Stimulated activated CD4-positive, alpha-beta T cell treated with anti-CD3 and anti-CD28 coated beads, Interleukin-15, amount 100 ng/mL, for 1 hour (primary cell): Measurements from ENCODE around the gene DYSF.

Source experiments
- DNase-seq, 2 donors: peaks; one replicate each; pipeline ENCODE4 v3.0.0-alpha.2; 2020; ENCODE audit warnings: low read depth in 1 of 2, low spot score in 1 of 2

Gene DYSF

GRCh38 chr2:71611781-71612527 lies 158.6 kb downstream of the DYSF start:
- no peak for DNase-seq

DNA sequence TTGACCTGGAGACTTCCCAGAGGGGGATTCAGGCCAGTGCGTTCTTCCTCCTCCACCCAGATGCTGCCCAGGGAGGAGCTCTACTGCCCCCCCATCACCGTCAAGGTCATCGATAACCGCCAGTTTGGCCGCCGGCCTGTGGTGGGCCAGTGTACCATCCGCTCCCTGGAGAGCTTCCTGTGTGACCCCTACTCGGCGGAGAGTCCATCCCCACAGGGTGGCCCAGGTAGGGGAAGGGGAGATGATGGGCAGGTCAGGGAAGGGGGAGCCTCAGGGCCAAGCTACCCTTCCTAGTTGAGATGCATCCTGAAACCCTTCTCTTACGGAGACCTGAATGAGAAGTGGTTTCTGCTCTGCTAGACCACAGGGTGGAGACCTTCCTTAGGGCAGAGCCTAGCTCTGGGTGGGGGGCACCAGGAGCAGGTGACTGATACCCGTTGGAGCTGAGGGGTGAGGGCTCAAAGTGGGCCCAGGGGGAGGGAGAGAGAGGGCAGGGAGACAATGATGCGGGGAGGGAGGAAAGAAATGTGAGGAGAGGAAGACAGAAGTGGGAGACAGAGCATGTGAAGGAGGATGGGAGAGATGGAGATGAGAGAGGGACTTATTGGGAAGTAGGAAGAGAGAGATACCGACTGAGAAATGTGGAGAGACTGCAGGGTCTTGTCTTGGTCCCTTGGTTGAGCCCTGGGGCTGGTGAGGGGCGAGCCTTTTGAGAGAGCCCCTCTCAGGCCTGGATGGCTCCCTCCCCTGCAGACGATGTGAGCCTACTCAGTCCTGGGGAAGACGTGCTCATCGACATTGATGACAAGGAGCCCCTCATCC lies 159.4 kb downstream of the DYSF start:
- no peak for DNase-seq

- no peak for DNase-seq
These were observed 160.1 kb downstream of the DYSF start for GRCh38 chr2:71613403-71613952.

GRCh38 chr2:71613953-71614925 lies 160.9 kb downstream of the DYSF start:
- no peak for DNase-seq

GRCh38 chr2:71614976-71615766 lies 161.8 kb downstream of the DYSF start:
- DNase-seq: no peak

DNA sequence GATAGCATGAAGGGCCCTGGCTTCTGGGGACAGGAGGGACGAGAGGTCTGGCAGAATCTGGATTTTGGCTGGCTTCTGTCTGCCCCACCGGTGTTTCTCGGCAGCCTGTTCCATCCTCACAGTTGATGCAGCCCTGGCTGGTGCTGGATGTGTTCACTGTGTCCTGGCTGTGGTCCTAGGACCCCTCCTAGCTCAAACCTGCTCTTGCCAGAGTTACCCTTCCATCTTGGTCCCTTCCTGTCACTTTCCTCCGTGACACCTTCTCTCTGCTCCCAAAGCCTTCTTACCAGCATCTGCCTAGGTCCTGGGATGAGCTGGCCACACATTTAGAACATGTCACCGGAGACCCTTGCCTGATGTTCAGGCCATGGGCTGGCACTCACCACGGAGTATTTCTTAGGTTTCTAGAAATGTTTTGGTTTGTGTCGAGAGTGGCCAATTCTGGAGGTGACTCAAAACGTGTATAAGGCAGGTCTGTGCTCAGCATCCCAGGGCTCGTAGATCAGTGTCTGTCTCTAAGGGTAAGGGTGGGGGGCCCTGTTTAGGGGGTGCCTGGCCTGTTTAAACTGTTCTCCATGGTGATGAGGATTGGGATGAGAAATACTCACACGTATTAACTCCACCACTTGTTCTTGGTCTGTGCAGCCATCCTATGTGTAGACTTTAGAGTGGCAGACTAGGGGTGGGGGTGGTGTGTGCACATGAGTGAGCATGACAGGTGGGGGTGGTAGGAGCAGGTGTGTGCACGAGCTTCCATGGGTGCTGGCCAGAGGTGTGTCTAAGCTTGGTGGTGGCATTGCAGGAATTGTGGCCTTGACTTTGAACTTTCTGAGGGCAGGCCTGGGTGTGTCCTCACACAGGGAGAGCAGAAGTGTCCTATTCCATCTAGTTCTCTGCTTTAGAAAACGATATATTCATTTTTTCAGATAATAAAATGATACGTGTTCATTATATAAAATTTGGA lies 162.7 kb downstream of the DYSF start:
- no peak for DNase-seq

DNA sequence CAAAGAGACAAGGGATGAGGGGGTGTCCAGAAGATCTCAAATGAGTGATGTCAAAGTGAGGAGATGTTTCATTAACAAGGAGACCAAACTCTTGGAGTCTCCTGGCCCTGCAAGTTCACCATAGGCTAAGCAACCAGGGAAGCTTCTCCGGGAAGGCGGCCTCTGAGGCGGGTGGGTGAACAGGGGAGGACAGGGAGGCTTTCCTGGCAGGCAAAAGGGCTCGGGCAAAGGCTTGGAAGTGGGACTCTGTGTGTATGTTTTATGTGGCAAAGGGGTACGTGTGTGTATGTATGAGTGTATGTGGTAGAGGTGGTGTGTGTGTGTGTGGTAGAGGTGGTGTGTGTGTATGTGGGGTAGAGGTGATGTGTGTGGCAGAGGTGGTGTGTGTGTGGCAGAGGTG lies 163.9 kb downstream of the DYSF start:
- no peak for DNase-seq

DNA sequence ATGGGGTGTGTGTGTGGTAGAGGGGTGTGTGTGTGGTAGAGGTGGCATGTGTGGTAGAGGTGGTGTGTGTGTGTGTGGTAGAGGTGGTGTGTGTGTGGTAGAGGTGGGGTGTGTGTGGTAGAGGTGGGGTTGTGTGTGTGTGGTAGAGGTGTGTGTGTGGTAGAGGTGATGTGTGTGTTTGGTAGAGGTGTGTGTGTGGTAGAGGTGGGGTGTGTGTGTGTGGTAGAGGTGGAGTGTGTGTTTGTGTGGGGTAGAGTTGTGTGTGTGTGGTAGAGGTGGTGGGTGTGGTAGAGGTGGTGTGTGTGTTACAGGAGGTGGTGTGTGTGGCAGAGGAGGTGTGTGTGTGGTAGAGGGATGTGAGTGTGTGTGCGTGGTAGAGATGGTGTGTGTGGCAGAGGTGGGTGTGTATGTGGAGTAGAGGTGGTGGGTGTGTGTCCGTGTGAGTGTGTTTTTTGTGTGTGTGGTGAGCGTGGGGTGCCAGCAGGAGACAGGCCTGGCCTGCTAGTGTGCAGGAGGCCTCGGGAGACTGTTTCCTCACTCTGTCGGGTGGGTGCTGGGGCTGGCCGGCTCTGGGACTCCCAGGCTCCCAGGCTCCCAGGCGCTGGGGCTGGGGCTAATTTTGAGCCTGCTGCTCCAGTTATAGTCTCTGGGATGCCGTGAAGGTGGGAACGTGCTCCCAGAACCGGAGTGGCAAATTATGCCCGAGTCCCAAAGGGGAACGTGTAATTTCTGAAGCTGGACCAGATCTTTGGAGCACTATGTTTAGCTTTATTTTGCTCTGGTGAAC lies 165.2 kb downstream of the DYSF start:
- DNase-seq: no peak

DNA sequence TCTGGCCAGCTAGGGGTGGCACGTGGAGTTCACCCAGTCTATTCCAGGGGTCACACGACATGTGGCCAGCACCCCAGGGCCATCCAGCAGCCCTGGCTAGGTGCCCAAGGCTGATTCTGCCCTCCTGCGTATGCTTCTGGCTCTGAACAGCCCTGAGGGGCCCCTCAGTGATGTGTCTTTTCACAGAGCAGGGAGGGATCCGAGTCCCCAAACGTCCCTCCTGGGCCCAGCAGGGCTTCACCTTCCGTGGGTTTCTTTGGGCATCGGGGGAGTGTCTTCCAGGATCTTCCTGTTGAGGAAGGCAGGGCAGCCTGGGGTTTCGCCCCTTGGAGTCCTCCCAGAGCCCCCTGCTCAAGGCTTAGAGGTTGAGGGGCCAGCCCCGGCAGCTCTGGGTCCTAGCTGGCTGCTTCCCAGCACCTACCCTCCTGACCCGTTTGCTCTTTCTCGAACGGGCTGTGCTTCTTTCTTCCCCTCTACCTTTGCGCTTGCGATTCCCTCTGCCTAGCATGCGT lies 165.9 kb downstream of the DYSF start:
- DNase-seq: no peak

DNA sequence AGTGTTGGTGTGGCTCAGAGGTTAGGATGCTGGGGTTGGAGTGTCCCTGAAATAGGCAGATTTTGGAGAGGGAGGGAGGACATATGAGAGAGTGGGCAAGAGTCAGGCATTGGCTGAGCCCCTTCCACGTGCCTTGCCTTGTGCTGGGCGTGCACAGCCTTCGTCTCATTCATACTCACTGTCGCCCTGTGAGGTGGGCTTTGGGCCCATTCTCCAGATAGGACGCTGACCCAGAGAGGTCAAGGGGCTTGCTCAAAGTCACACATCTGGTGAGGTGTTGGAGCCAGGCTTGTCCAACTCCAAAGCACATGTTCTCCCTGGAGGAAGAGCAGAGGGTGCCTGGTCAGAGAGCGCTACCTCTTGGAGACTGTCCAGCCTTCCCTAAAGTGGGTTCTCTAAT lies 166.8 kb downstream of the DYSF start:
- no peak for DNase-seq

- no peak for DNase-seq
These were observed 167.5 kb downstream of the DYSF start for GRCh38 chr2:71620851-71621251.

DNA sequence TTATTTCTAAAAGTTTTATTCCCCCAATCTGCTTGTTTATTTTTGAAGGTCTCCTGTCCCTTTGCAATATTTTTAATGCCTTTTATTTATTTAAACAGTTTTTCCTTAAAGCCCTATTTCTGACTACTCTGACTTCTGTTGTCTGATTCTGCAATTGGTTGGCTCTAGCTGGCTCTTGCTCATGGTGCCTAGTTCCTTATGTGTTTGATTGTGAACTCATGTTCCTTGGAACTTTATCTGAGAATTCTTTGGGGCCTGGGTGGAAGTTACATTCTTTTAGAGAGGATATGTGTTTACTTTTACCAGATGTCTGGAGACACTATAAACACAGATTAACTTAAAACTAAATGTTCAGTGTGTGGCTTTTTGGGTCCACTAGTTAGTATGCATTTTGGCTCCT lies 175.9 kb downstream of the DYSF start:
- DNase-seq: no peak

GRCh38 chr2:71629771-71630453 lies 176.6 kb downstream of the DYSF start:
- no peak for DNase-seq

- DNase-seq: no peak
These were observed 177.3 kb downstream of the DYSF start for GRCh38 chr2:71630454-71631328.

DNA sequence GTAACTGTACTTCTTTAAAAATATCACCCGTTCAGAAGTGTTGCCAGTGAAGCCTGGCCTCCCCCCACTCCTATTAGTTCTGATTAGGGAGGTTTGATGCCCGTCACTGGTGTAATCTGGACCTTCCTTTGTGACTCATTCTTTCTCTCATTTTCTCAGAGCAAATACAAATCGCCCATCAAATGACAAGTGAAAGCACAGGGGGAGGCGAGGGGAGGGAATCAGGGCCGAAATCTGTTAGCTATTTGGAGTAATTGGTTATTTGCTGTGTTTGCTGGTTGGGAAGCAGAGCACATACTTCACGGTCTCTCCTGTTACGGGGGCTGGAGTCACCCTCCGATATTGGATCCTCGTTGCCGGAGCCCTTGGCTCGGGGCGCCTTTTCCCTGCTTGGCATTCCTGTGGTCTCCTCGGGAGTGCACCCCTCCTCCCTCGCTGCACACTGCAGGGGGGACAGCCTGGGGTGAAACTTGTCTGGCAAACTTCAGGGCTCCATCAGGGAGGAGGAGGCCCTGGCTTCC lies 178.1 kb downstream of the DYSF start:
- DNase-seq: no peak

DNA sequence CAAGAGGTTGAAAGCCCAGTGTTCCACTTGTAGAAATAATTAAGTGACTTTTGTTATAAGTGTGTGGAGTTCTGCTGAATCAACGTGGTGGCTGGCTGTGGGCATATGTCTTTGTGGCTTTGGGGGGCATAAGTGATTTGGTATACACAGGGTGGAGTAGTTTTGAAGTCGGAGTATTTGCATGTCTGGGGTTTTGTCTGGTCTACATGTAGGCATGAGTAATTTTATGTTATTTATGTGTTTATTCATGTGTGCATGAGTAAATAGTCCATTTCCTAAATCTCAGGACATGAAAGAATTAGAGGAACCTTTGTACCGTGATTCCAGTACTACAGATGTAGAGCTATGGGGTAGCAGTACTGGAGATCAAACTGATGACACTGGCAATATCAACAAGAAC lies 179.7 kb downstream of the DYSF start:
- no peak for DNase-seq
